HEK293T (cell line): ENCODE results near the gene KCNQ2.
A peak's percentile ranks its signal among the peaks of the same experiment; 100 is the strongest.

ENCODE experiments used
- CTCF ChIA-PET: fragments of 350-600 bp; formaldehyde crosslinking; extraction: SDS; loops from one replicate; lab custom pipeline; 2021; ENCODE audit warnings: antibody characterized with exemption, inconsistent platforms; lab: Yijun Ruan, JAX
- POLR2A ChIA-PET: fragments of 350-600 bp; formaldehyde crosslinking; extraction: SDS; loops from one replicate; lab custom pipeline; 2020; ENCODE audit warnings: antibody characterized with exemption, inconsistent platforms; lab: Yijun Ruan, JAX
- DNase-seq: peaks from one replicate; pipeline ENCODE4 v3.0.0; 2012; ENCODE audit warnings: mixed read lengths; ENCODE audit errors: extremely low spot score
- ARNT ChIP-seq: fragments of 450-650 bp; IDR thresholded peaks from 2 replicates; pipeline ENCODE4 v1.6.1; 2017; ENCODE audit warnings: mild to moderate bottlenecking
- BHLHE40 ChIP-seq: fragments of 450-650 bp; IDR thresholded peaks from 2 replicates; pipeline ENCODE4 v1.6.1; 2016; ENCODE audit warnings: mild to moderate bottlenecking, moderate library complexity, borderline replicate concordance
- CTBP1 ChIP-seq: fragments of 450-650 bp; IDR thresholded peaks from 2 replicates; pipeline ENCODE4 v1.6.1; 2016; ENCODE audit warnings: borderline replicate concordance
- ELF4 ChIP-seq: fragments of 450-650 bp; IDR thresholded peaks from 2 replicates; pipeline ENCODE4 v1.6.1; 2017; ENCODE audit warnings: antibody characterized with exemption
- FOXA1 ChIP-seq: fragments of 450-650 bp; IDR thresholded peaks from 2 replicates; pipeline ENCODE4 v1.6.1; 2016; ENCODE audit warnings: mild to moderate bottlenecking
- FOXK2 ChIP-seq: fragments of 450-650 bp; IDR thresholded peaks from 2 replicates; pipeline ENCODE4 v1.6.1; 2016; ENCODE audit warnings: mild to moderate bottlenecking
- FOXM1 ChIP-seq: fragments of 450-650 bp; IDR thresholded peaks from 2 replicates; pipeline ENCODE4 v1.6.1; 2017; ENCODE audit warnings: mild to moderate bottlenecking, borderline replicate concordance
- HDGF ChIP-seq: fragments of 450-650 bp; IDR thresholded peaks from 2 replicates; pipeline ENCODE4 v1.6.1; 2017; ENCODE audit warnings: antibody characterized with exemption, borderline replicate concordance
- L3MBTL2 ChIP-seq: fragments of 450-650 bp; conservative IDR thresholded peaks from 2 replicates; pipeline ENCODE4 v1.6.1; 2016; ENCODE audit warnings: mild to moderate bottlenecking
- LEF1 ChIP-seq: fragments of 450-650 bp; IDR thresholded peaks from 2 replicates; pipeline ENCODE4 v1.6.1; 2017; ENCODE audit warnings: mild to moderate bottlenecking, borderline replicate concordance
- NFRKB ChIP-seq: fragments of 450-650 bp; IDR thresholded peaks from 2 replicates; pipeline ENCODE4 v1.6.1; 2016; ENCODE audit warnings: mild to moderate bottlenecking, moderate library complexity
- PKNOX1 ChIP-seq: fragments of 450-650 bp; IDR thresholded peaks from 2 replicates; pipeline ENCODE4 v1.6.1; 2016
- SP1 ChIP-seq: fragments of 450-650 bp; IDR thresholded peaks from 2 replicates; pipeline ENCODE4 v1.6.1; 2017
- SUZ12 ChIP-seq: fragments of 450-650 bp; IDR thresholded peaks from 2 replicates; pipeline ENCODE4 v1.6.1; 2016; ENCODE audit warnings: mild to moderate bottlenecking
- TARDBP ChIP-seq: fragments of 450-650 bp; IDR thresholded peaks from 2 replicates; pipeline ENCODE4 v1.6.1; 2016
- ZNF384 ChIP-seq: fragments of 450-650 bp; IDR thresholded peaks from 2 replicates; pipeline ENCODE4 v1.6.1; 2016

The KCNQ2 gene

GRCh38 chr20:63442100-63442493, 30.4 kb downstream of the KCNQ2 start:
- POLR2A ChIA-PET = interaction anchor here (1.0 kb wide), 1 partner anchor 79 kb away, joined by 4 read pairs; the partner anchor contains the start of gene PPDPF
- DNase-seq = peak; percentile 74
- CTCF ChIA-PET = interaction anchor here (0.6 to 1.0 kb wide), 2 partner anchors 36 to 528 kb away, joined by 3 read pairs; no protein-coding TSS in a partner anchor
- TF ChIP-seq PKNOX1 (no peak), TARDBP (no peak), LEF1 (no peak), ELF4 (no peak), ZNF384 (no peak), L3MBTL2 (no peak), FOXA1 (no peak), ARNT (no peak), CTBP1 (no peak), FOXK2 (no peak), NFRKB (no peak), BHLHE40 (no peak), SUZ12 (no peak), SP1 (no peak), HDGF (no peak), FOXM1 (no peak)

GRCh38 chr20:63441136-63442099, 31.0 kb downstream of the KCNQ2 start:
- POLR2A ChIA-PET = interaction anchor here (1.0 kb wide), 1 partner anchor 79 kb away, joined by 4 read pairs; the partner anchor contains the start of gene PPDPF
- no peak for DNase-seq
- CTCF ChIA-PET = interaction anchor here (0.6 to 1.0 kb wide), 2 partner anchors 36 to 527 kb away, joined by 3 read pairs; no protein-coding TSS in a partner anchor
- TF ChIP-seq ZNF384 (no peak), ELF4 (no peak), ARNT (no peak), TARDBP (no peak), CTBP1 (no peak), FOXA1 (no peak), SP1 (no peak)

GRCh38 chr20:63440366-63440955, 32.0 kb downstream of the KCNQ2 start:
- DNase-seq = no peak
- POLR2A ChIA-PET = no interaction called here
- CTCF ChIA-PET = no interaction called here
- TF ChIP-seq CTBP1 = no peak
- no peak for TF ChIP-seq BHLHE40
- TF ChIP-seq L3MBTL2 = no peak
- TF ChIP-seq SUZ12 = no peak
- no peak for TF ChIP-seq FOXA1
- TF ChIP-seq ELF4 = no peak
- no peak for TF ChIP-seq FOXM1
- no peak for TF ChIP-seq LEF1
- TF ChIP-seq TARDBP = no peak
- TF ChIP-seq HDGF = no peak
- no peak for TF ChIP-seq ARNT
- no peak for TF ChIP-seq FOXK2
- no peak for TF ChIP-seq NFRKB
- no peak for TF ChIP-seq ZNF384
- no peak for TF ChIP-seq PKNOX1
- no peak for TF ChIP-seq SP1

- CTCF ChIA-PET = no interaction called here
- TF ChIP-seq FOXK2 (no peak), FOXA1 (no peak), SUZ12 (no peak)
- no peak for DNase-seq
- POLR2A ChIA-PET = no interaction called here
Measured at GRCh38 chr20:63439866-63440265, 32.6 kb downstream of the KCNQ2 start.

- TF ChIP-seq TARDBP (no peak), ELF4 (no peak), FOXK2 (no peak), PKNOX1 (no peak), NFRKB (no peak), SUZ12 (no peak), ZNF384 (no peak)
- CTCF ChIA-PET = no interaction called here
- no peak for DNase-seq
- POLR2A ChIA-PET = no interaction called here
Measured at GRCh38 chr20:63438121-63438520, 34.3 kb downstream of the KCNQ2 start.

- no peak for DNase-seq
- POLR2A ChIA-PET = no interaction called here
- CTCF ChIA-PET = no interaction called here
- no peak for TF ChIP-seq ZNF384
- no peak for TF ChIP-seq FOXM1
- TF ChIP-seq SP1 = no peak
- TF ChIP-seq L3MBTL2 = no peak
- no peak for TF ChIP-seq PKNOX1
- no peak for TF ChIP-seq FOXA1
- TF ChIP-seq HDGF = no peak
- TF ChIP-seq TARDBP = no peak
- TF ChIP-seq CTBP1 = no peak
- no peak for TF ChIP-seq NFRKB
Measured at GRCh38 chr20:63435552-63435951, 36.9 kb downstream of the KCNQ2 start.
